Karpas-422 (cell line): ENCODE data around the gene PCBD1. TPM values are rescaled to one million over a fixed set of nuclear protein-coding genes. Genes with fewer than 3 reads are reported as not detected.

ENCODE experiments used
- DNase-seq: peaks from one replicate; pipeline ENCODE4 v3.0.0-alpha.2; 2015
- H2AFZ ChIP-seq: fragments of 200-600 bp; sonication (generic); 2 replicates; pipeline ENCODE4 v1.6.1; 2014; ENCODE audit warnings: antibody characterized with exemption, low read length, mixed read lengths
- H3K27ac ChIP-seq: fragments of 200-600 bp; sonication (generic); 2 replicates; pipeline ENCODE4 v1.5.1; 2014; ENCODE audit warnings: mild to moderate bottlenecking, low read length, moderate library complexity
- H3K27me3 ChIP-seq: fragments of 200-600 bp; sonication (generic); 2 replicates; pipeline ENCODE4 v1.6.1; 2014; ENCODE audit warnings: low read length, mixed read lengths
- H3K36me3 ChIP-seq: fragments of 200-600 bp; sonication (generic); 2 replicates; pipeline ENCODE4 v1.6.1; 2014; ENCODE audit warnings: low read length, mixed read lengths; ENCODE audit not compliant: insufficient read depth
- H3K4me1 ChIP-seq: fragments of 200-600 bp; sonication (generic); 2 replicates; pipeline ENCODE4 v1.6.1; 2014; ENCODE audit warnings: mild to moderate bottlenecking, low read length, mixed read lengths
- H3K4me2 ChIP-seq: fragments of 200-600 bp; sonication (generic); 2 replicates; pipeline ENCODE4 v1.6.1; 2014; ENCODE audit warnings: low read length, low read depth, mild to moderate bottlenecking; ENCODE audit not compliant: poor library complexity, severe bottlenecking
- H3K4me3 ChIP-seq: fragments of 200-600 bp; sonication (generic); 2 replicates; pipeline ENCODE4 v1.5.1; 2014; ENCODE audit warnings: mild to moderate bottlenecking, antibody characterized with exemption, low read length, mixed read lengths
- H3K79me2 ChIP-seq: fragments of 200-600 bp; sonication (generic); 2 replicates; pipeline ENCODE4 v1.6.1; 2014; ENCODE audit warnings: mild to moderate bottlenecking, low read length, mixed read lengths
- H3K9ac ChIP-seq: fragments of 200-600 bp; sonication (generic); 2 replicates; pipeline ENCODE4 v1.6.0; 2014; ENCODE audit warnings: low read length
- H3K9me2 ChIP-seq: fragments of 200-600 bp; sonication (generic), shearing (Covaris generic); replicated peaks from 2 replicates; pipeline ENCODE4 v1.6.0; 2014; ENCODE audit warnings: mild to moderate bottlenecking, low read length, moderate library complexity; ENCODE audit not compliant: insufficient read depth
- H3K9me3 ChIP-seq: fragments of 300-700, 200-600 bp; sonication (generic); 2 replicates; pipeline ENCODE4 v1.6.1; 2014; ENCODE audit warnings: low read length, mixed read lengths
- H4K20me1 ChIP-seq: fragments of 200-600 bp; sonication (generic); 2 replicates; pipeline ENCODE4 v1.6.1; 2014; ENCODE audit warnings: mild to moderate bottlenecking, antibody characterized with exemption, low read length, low read depth; ENCODE audit not compliant: insufficient read depth
- total RNA-seq: library from RNA; depleted of rRNA; stranded (reverse); fragments of >200 nt; shearing (Covaris generic); gene quantifications from 2 replicates; pipeline ENCODE4 v1.2.3, GENCODE V29; 2014; ENCODE audit warnings: low replicate concordance

PCBD1 gene
- total RNA-seq, 1 experiment from 2014 or later, result 76.4 TPM

- H3K36me3 ChIP-seq, result no peaks in the 10 kb centered on the region
- H3K9ac ChIP-seq, result no peak overlapping the region
- no peaks in the 10 kb centered on the region for H3K9me3 ChIP-seq
- H3K4me1 ChIP-seq, result no peaks in the 10 kb centered on the region
- H3K9me2 ChIP-seq, result no peaks in the 10 kb centered on the region
- H3K4me2 ChIP-seq, result no peak overlapping the region
- no peak overlapping the region for H2AFZ ChIP-seq
- H3K4me3 ChIP-seq, result no peak overlapping the region
- no peak for DNase-seq
- H3K27me3 ChIP-seq, result no peaks in the 10 kb centered on the region
- no peaks in the 10 kb centered on the region for H3K79me2 ChIP-seq
- H3K27ac ChIP-seq, result no peak overlapping the region
- H4K20me1 ChIP-seq, result no peaks in the 10 kb centered on the region
Measured at GRCh38 chr10:70914316-70914864, 26.0 kb upstream of the PCBD1 start.

- Histone ChIP-seq H3K4me3 (no peak overlapping the region), H3K4me2 (no peak overlapping the region), H3K27me3 (no peaks in the 10 kb centered on the region), H3K9me3 (no peaks in the 10 kb centered on the region), H2AFZ (no peak overlapping the region), H3K36me3 (no peaks in the 10 kb centered on the region), H3K9me2 (no peaks in the 10 kb centered on the region), H3K27ac (no peak overlapping the region), H3K4me1 (no peaks in the 10 kb centered on the region), H3K9ac (no peak overlapping the region), H4K20me1 (no peaks in the 10 kb centered on the region), H3K79me2 (no peaks in the 10 kb centered on the region)
- no peak for DNase-seq
Measured at GRCh38 chr10:70913893-70914240, 25.5 kb upstream of the PCBD1 start.

GRCh38 chr10:70913191-70913892, 25.0 kb upstream of the PCBD1 start:
- H3K9me2 ChIP-seq, result no peaks in the 10 kb centered on the region
- H3K9me3 ChIP-seq, result no peaks in the 10 kb centered on the region
- H3K9ac ChIP-seq, result no peak overlapping the region
- H4K20me1 ChIP-seq, result no peaks in the 10 kb centered on the region
- no peak overlapping the region for H2AFZ ChIP-seq
- DNase-seq, result no peak
- no peak overlapping the region for H3K4me3 ChIP-seq
- no peak overlapping the region for H3K27ac ChIP-seq
- H3K36me3 ChIP-seq, result no peaks in the 10 kb centered on the region
- H3K4me2 ChIP-seq, result no peak overlapping the region
- H3K27me3 ChIP-seq, result no peaks in the 10 kb centered on the region
- H3K79me2 ChIP-seq, result no peaks in the 10 kb centered on the region
- H3K4me1 ChIP-seq, result no peaks in the 10 kb centered on the region

- H3K27me3 ChIP-seq, result no peaks in the 10 kb centered on the region
- no peak overlapping the region for H2AFZ ChIP-seq
- no peak for DNase-seq
- H3K27ac ChIP-seq, result no peak overlapping the region
- H3K9me3 ChIP-seq, result no peaks in the 10 kb centered on the region
- no peaks in the 10 kb centered on the region for H3K79me2 ChIP-seq
- no peaks in the 10 kb centered on the region for H3K36me3 ChIP-seq
- H3K4me1 ChIP-seq, result no peaks in the 10 kb centered on the region
- H3K4me3 ChIP-seq, result no peak overlapping the region
- no peak overlapping the region for H3K9ac ChIP-seq
- no peak overlapping the region for H3K4me2 ChIP-seq
- no peaks in the 10 kb centered on the region for H3K9me2 ChIP-seq
- no peaks in the 10 kb centered on the region for H4K20me1 ChIP-seq
Measured at GRCh38 chr10:70912556-70912955, 24.2 kb upstream of the PCBD1 start.

GRCh38 chr10:70911386-70911785, 23.0 kb upstream of the PCBD1 start:
- Histone ChIP-seq H3K36me3 (no peaks in the 10 kb centered on the region), H2AFZ (no peak overlapping the region), H3K9me2 (no peaks in the 10 kb centered on the region), H3K27me3 (no peaks in the 10 kb centered on the region), H3K79me2 (no peaks in the 10 kb centered on the region), H3K4me1 (no peaks in the 10 kb centered on the region), H4K20me1 (no peaks in the 10 kb centered on the region), H3K4me3 (no peak overlapping the region), H3K9ac (no peak overlapping the region), H3K4me2 (no peak overlapping the region), H3K27ac (no peak overlapping the region), H3K9me3 (no peaks in the 10 kb centered on the region)
- DNase-seq, result no peak

GRCh38 chr10:70910486-70911341, 22.3 kb upstream of the PCBD1 start:
- Histone ChIP-seq H3K27ac (no peak overlapping the region), H2AFZ (no peak overlapping the region), H4K20me1 (no peaks in the 10 kb centered on the region), H3K4me1 (no peaks in the 10 kb centered on the region), H3K9me2 (no peaks in the 10 kb centered on the region), H3K36me3 (no peaks in the 10 kb centered on the region), H3K9ac (no peak overlapping the region), H3K27me3 (no peaks in the 10 kb centered on the region), H3K4me2 (no peak overlapping the region), H3K4me3 (no peak overlapping the region), H3K79me2 (no peaks in the 10 kb centered on the region), H3K9me3 (no peaks in the 10 kb centered on the region)
- no peak for DNase-seq

- Histone ChIP-seq H3K4me3 (no peak overlapping the region), H3K27ac (no peak overlapping the region), H4K20me1 (no peaks in the 10 kb centered on the region), H3K9ac (no peak overlapping the region), H2AFZ (no peak overlapping the region), H3K4me2 (no peak overlapping the region), H3K36me3 (no peaks in the 10 kb centered on the region), H3K4me1 (no peaks in the 10 kb centered on the region), H3K27me3 (no peaks in the 10 kb centered on the region), H3K79me2 (no peaks in the 10 kb centered on the region), H3K9me3 (no peaks in the 10 kb centered on the region), H3K9me2 (no peaks in the 10 kb centered on the region)
- no peak for DNase-seq
Measured at GRCh38 chr10:70909326-70909935, 21.1 kb upstream of the PCBD1 start.
